ENCODE results near the gene OAT.

The OAT gene

GRCh38 chr10:124353896-124354295, 64.8 kb downstream of the OAT start:
- DNase-seq (ENCODE audit: low read depth in 2 of 2), result no peak

GRCh38 chr10:124353091-124353815, 65.5 kb downstream of the OAT start:
- no peak for DNase-seq (ENCODE audit: low read depth in 2 of 2)

DNA sequence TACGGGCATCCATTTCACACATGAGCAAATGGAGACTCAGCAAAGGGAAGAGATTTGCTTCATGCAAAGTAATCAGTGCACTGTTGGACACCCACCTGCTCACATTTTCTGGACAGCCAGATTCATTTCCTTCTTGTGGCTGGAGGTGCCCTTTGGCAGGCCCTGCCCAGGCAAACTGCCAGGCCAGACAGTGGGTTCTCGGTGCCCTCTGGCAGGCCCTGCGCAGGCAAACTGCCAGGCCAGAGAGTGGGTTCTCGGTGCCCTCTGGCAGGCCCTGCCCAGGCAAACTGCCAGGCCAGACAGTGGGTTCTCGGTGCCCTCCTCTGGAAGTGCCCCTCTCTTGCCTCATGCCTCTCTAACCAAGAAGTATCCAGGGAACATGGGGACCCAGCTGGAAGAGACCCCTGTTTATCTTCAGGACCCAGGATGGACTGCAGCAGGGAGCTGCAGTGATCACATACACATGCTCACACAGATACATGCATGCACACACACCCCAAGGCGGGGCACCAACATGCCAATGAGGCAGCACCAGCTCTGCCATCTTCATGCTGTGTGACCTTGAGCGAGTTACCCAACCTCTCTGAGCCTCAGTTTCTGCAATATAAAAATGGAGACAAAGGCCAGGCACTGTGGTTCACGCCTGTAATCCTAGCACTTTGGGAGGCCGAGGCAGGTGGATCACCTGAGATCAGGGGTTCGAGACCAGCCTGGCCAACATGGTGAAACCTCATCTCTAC, 67.1 kb downstream of the OAT start:
- DNase-seq (ENCODE audit: low read depth in 2 of 2), result no peak

- no peak for DNase-seq (ENCODE audit: low read depth in 2 of 2)
These were observed 67.9 kb downstream of the OAT start for GRCh38 chr10:124350806-124351205.

DNA sequence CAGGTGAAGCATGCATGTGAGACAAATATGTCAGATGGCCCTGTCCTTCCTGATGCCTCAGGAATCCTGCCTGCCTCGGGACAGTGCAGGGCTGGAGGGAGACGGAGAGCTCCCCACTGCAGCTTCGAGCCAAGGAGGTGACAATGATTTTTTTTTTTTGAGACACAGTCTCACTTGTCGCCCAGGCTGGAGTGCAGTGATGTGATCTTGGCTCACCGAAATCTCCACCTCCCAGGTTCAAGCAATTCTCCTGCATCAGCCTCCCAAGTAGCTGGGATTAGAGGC, 68.8 kb downstream of the OAT start:
- DNase-seq (ENCODE audit: low read depth in 2 of 2), result no peak

GRCh38 chr10:124349231-124349995, 69.3 kb downstream of the OAT start:
- DNase-seq (ENCODE audit: low read depth in 2 of 2), result no peak

GRCh38 chr10:124348801-124349200, 69.9 kb downstream of the OAT start:
- DNase-seq (ENCODE audit: low read depth in 2 of 2), result no peak

DNA sequence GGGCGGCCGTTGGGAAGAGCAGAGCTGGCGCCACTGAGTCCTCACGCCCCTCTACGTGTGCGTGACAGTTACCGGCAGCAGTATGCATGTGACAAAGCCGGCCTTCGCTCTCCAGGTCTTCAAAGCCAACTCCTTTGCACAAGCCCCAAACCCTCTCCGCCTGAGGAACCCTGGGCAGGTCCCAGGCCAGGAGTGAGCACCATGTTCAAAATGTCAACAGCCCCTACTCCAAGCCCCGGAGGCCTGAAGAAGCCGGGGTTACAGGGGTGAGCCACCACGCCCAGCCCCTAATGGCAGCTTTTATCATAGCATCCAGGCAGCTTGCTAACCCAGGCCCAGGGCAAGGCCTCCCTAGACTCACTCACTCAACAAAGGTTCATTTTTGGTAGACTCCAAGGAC, 70.8 kb downstream of the OAT start:
- DNase-seq (ENCODE audit: low read depth in 2 of 2), result no peak
